Fibroblast of lung (primary cell): ENCODE measurements around the gene EFCAB7. TPM values are rescaled to one million over a fixed set of nuclear protein-coding genes. Genes with fewer than 3 reads are reported as not detected.

Experiments
- DNase-seq, 2 donors: peaks; one replicate each; pipeline versions ENCODE4 v3.0.0 to v3.0.0-alpha.2; 2010; ENCODE audit warnings: low read depth in 2 of 2
- H2AFZ ChIP-seq: 2 replicates; pipeline ENCODE4 v1.5.1; 2012; ENCODE audit warnings: low read length, control low read depth, inconsistent platforms
- H3K27ac ChIP-seq: 2 replicates; pipeline ENCODE4 v1.5.1; 2011; ENCODE audit warnings: low read length, control low read depth; ENCODE audit not compliant: insufficient read depth
- H3K27me3 ChIP-seq: 2 replicates; pipeline ENCODE4 v1.5.1; 2011; ENCODE audit warnings: mild to moderate bottlenecking, low read length; ENCODE audit not compliant: control insufficient read depth, insufficient read depth
- H3K36me3 ChIP-seq: 2 replicates; pipeline ENCODE4 v1.5.1; 2011; ENCODE audit warnings: low read length; ENCODE audit not compliant: control insufficient read depth, insufficient read depth
- H3K4me1 ChIP-seq: 2 replicates; pipeline ENCODE4 v1.5.1; 2011; ENCODE audit warnings: low read length; ENCODE audit not compliant: control insufficient read depth, insufficient read depth; ENCODE audit errors: extremely low read depth
- H3K4me2 ChIP-seq: 2 replicates; pipeline ENCODE4 v1.5.1; 2011; ENCODE audit warnings: low read length, control low read depth; ENCODE audit not compliant: insufficient read depth; ENCODE audit errors: extremely low read depth
- H3K4me3 ChIP-seq, 4 experiments: fragments of 200-600 bp in 1 of 4; sonication (generic) in 1 of 4; replicated peaks in 1 of 4; 2 replicates each; pipeline ENCODE4 v1.5.1; 2011 to 2016; ENCODE audit warnings: low read length in 4 of 4, low read depth in 3 of 4, mild to moderate bottlenecking in 3 of 4, control low read depth in 2 of 4, inconsistent platforms in 1 of 4, mixed read lengths in 1 of 4; ENCODE audit not compliant: insufficient read depth in 1 of 4; ENCODE audit errors: control extremely low read depth in 1 of 4
- H3K79me2 ChIP-seq: 2 replicates; pipeline ENCODE4 v1.5.1; 2012; ENCODE audit warnings: mild to moderate bottlenecking, low read length, inconsistent platforms; ENCODE audit not compliant: control insufficient read depth, insufficient read depth
- H3K9ac ChIP-seq: 2 replicates; pipeline ENCODE4 v1.5.1; 2011; ENCODE audit warnings: mild to moderate bottlenecking, low read length, control low read depth; ENCODE audit not compliant: insufficient read depth
- H3K9me3 ChIP-seq: 2 replicates; pipeline ENCODE4 v1.5.1; 2012; ENCODE audit warnings: low read depth, low read length; ENCODE audit not compliant: control insufficient read depth, insufficient read depth
- H4K20me1 ChIP-seq: 2 replicates; pipeline ENCODE4 v1.5.1; 2011; ENCODE audit warnings: low read length; ENCODE audit not compliant: control insufficient read depth, insufficient read depth; ENCODE audit errors: extremely low read depth
- CTCF ChIP-seq, 2 donors: IDR thresholded peaks in 1 of 2; conservative IDR thresholded peaks in 1 of 2; 1 replicate in 1 of 2; 2 replicates in 1 of 2; pipeline ENCODE4 v1.5.1; 2011 to 2012; ENCODE audit warnings: low read length in 2 of 2, control low read depth in 1 of 2, inconsistent platforms in 1 of 2, low read depth in 1 of 2, mild to moderate bottlenecking in 1 of 2
- EZH2 ChIP-seq: IDR thresholded peaks from 2 replicates; pipeline ENCODE4 v1.5.1; 2012; ENCODE audit warnings: low read length, control low read depth, mild to moderate bottlenecking; ENCODE audit errors: missing control alignments
- polyA plus RNA-seq, 2 donors: library from polyadenylated mRNA; depleted of rRNA in 1 of 2; stranded (reverse) in 1 of 2; unstranded in 1 of 2; fragments of >200 nt; gene quantifications; 2 replicates each; pipeline ENCODE4 v1.2.1, GENCODE V29; 2011 to 2012; ENCODE audit warnings: missing spikeins in 1 of 2
- total RNA-seq: library from RNA; depleted of rRNA; stranded (reverse); fragments of >200 nt; gene quantifications from 2 replicates; pipeline ENCODE4 v1.2.1, GENCODE V29; 2014

The EFCAB7 gene
- total and polyA plus RNA-seq, 2 donors (not counting 1 experiment from before 2014, with no cell fraction given) = 4.3 to 9.1 TPM

GRCh38 chr1:63592536-63593302 is 69.4 kb downstream of the EFCAB7 start:
- Histone ChIP-seq H3K4me2 (peak overlapping the region; percentile 79), H3K4me3 (peak overlapping the region; percentile 73 to 82 (median 78)), H2AFZ (peak overlapping the region; percentile 92), H3K4me1 (peaks cover 3% of the 10 kb centered on the region), H3K9ac (peak overlapping the region; percentile 80), H4K20me1 (no peaks in the 10 kb centered on the region), H3K79me2 (no peaks in the 10 kb centered on the region), H3K9me3 (no peaks in the 10 kb centered on the region), H3K27me3 (no peaks in the 10 kb centered on the region), H3K36me3 (no peaks in the 10 kb centered on the region), H3K27ac (peak overlapping the region; percentile 67)
- TF ChIP-seq CTCF (conservative IDR thresholded peaks at IDR 0.05 in 1 of 2, IDR thresholded peaks at IDR 0.05 in 1 of 2; ENCODE audit: low read depth in 1 of 2, low read length in 2 of 2) (no peak), EZH2 (no peak)
- peak in 1 of 2 donors; percentile 27 for DNase-seq

- no peaks in the 10 kb centered on the region for H3K27me3 ChIP-seq
- peak within 1 kb of the TSS; percentile 90 for H3K4me2 ChIP-seq
- H3K4me1 ChIP-seq = peaks cover 3% of the 10 kb centered on the region
- no peak for TF ChIP-seq EZH2
- no peak for TF ChIP-seq CTCF (conservative IDR thresholded peaks at IDR 0.05 in 1 of 2, IDR thresholded peaks at IDR 0.05 in 1 of 2; ENCODE audit: low read depth in 1 of 2, low read length in 2 of 2)
- DNase-seq = peak; percentile 71 to 79
- peak within 1 kb of the TSS; percentile 80 for H3K9ac ChIP-seq
- H3K79me2 ChIP-seq = no peaks in the 10 kb centered on the region
- peak within 1 kb of the TSS; percentile 73 to 82 (median 78) for H3K4me3 ChIP-seq
- no peaks in the 10 kb centered on the region for H3K9me3 ChIP-seq
- H4K20me1 ChIP-seq = no peaks in the 10 kb centered on the region
- H3K36me3 ChIP-seq = no peaks in the 10 kb centered on the region
- peak within 1 kb of the TSS; percentile 67 for H3K27ac ChIP-seq
- peak within 1 kb of the TSS; percentile 92 for H2AFZ ChIP-seq
Measured at GRCh38 chr1:63593303-63593885, 70.1 kb downstream of the EFCAB7 start, which contains the start of gene PGM1. Gene PGM1 (plus strand): TSS chr1:63593411. CDS start chr1:63593489, 78 bp downstream.

- Histone ChIP-seq H2AFZ (peak overlapping the region; percentile 77), H3K9ac (peak overlapping the region; percentile 80), H3K4me1 (peaks cover 3% of the 10 kb centered on the region), H3K79me2 (no peaks in the 10 kb centered on the region), H3K27ac (peak overlapping the region; percentile 58), H3K9me3 (no peaks in the 10 kb centered on the region), H4K20me1 (no peaks in the 10 kb centered on the region), H3K4me2 (peak overlapping the region; percentile 90), H3K27me3 (no peaks in the 10 kb centered on the region), H3K36me3 (no peaks in the 10 kb centered on the region), H3K4me3 (peak overlapping the region; percentile 49 to 82 (median 78))
- TF ChIP-seq EZH2 (no peak), CTCF (conservative IDR thresholded peaks at IDR 0.05 in 1 of 2, IDR thresholded peaks at IDR 0.05 in 1 of 2; ENCODE audit: low read depth in 1 of 2, low read length in 2 of 2) (no peak)
- DNase-seq = peak; percentile 33 to 76
Measured at GRCh38 chr1:63593886-63594605, 70.7 kb downstream of the EFCAB7 start.
